ENCODE measurements around the gene MBD6. TPM values are rescaled to one million over a fixed set of nuclear protein-coding genes. Genes with fewer than 3 reads are reported as not detected.

MBD6 gene
- total RNA-seq, 1 experiment from 2014 or later = 140 TPM

GRCh38 chr12:57477710-57478681 is 44.6 kb upstream of the MBD6 start:
- Histone ChIP-seq H3K27ac (ENCODE audit: low read depth, low read length, poor library complexity, severe bottlenecking) (no peak overlapping the region), H3K27me3 (replicated peaks; ENCODE audit: insufficient read depth, low read depth, low read length, poor library complexity) (peaks cover 29% of the 10 kb centered on the region), H3K4me1 (ENCODE audit: insufficient read depth, low read length, poor library complexity, severe bottlenecking) (no peaks in the 10 kb centered on the region), H3K4me3 (ENCODE audit: low read depth, low read length, poor library complexity, severe bottlenecking) (no peak overlapping the region), H3K36me3 (ENCODE audit: insufficient read depth, low read length, poor library complexity, severe bottlenecking) (no peaks in the 10 kb centered on the region), H3K9me3 (ENCODE audit: low read depth, low read length, poor library complexity, severe bottlenecking) (no peaks in the 10 kb centered on the region)
- intact Hi-C loops (cut with micrococcal nuclease; ENCODE audit: unreplicated experiment) = no loop called here
- CTCF ChIA-PET = no interaction called here
- DNase-seq (ENCODE audit: low spot score) = no peak
- BruUV-seq (replicated peaks) = no TSS peak
- TF ChIP-seq CTCF (conservative IDR thresholded peaks at IDR 0.05; ENCODE audit: low read depth, low read length) (no peak), EZH2 (IDR thresholded peaks at IDR 0.05; ENCODE audit: borderline replicate concordance, low read depth, low read length, poor library complexity, severe bottlenecking) (no peak)
- POLR2A ChIA-PET (ENCODE audit: low non-redundant PET) = no interaction called here

DNA sequence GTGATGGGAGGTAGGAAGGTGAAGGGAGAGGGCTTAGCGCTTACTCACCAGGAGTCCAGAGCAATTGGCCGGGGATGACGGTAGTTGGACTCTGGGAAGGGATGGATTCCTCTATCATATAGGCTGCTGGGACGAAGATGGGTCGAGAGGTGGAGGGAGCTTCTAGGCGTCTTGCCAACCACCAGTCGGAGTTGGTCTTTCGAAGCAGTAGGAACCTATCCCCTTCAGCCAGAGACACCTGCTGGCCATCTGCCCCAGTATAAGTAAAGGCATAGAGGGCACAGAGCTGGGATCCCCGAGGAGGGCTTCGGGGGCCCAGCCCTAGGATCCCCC is 43.6 kb upstream of the MBD6 start:
- H3K9me3 ChIP-seq (ENCODE audit: low read depth, low read length, poor library complexity, severe bottlenecking) = no peaks in the 10 kb centered on the region

DNA sequence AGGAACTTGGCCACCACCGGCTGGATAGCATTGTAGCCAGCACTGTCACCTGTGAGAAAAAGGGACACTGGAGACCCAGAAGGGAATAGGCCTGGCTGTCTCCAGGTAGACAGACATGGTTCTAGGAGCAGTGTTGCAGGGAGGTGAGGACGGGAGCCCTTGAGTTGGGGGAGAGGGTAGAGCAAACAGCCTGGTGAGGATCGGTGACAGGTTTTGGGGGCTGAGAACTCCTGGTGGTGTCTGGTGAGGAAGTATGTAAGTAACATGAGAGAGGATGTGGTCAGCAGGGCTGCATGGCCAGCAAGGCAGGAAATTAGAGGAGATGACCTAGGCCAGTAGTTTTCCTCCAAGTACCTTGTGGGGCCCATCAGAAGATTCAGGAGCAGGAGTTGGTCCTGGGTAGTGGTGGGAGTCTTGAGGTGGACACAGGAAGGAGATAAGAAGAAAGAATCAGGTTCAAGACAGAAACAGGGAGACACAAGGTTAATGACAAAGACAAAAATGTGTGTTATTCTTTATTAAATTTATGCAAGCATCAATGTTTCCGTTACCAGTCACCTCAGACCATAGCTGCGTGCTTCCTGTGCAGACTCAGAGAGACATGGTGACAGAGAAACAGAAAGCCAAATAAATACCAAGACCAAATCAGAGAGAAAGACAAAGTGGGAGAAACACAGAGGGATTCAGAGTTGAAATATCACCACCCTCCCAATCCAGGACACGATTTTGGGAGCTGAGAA is 43.1 kb upstream of the MBD6 start, which contains the start of gene ARHGAP9:
Gene ARHGAP9 (minus strand): TSS at position 491 of the 740 bp plus-strand sequence. CDS start 460 bp downstream, at position 31.
- H3K9me3 ChIP-seq (ENCODE audit: low read depth, low read length, poor library complexity, severe bottlenecking) = no peaks in the 10 kb centered on the region
- H3K4me3 ChIP-seq (ENCODE audit: low read depth, low read length, poor library complexity, severe bottlenecking) = no peak within 1 kb of the TSS
- ChIA-PET CTCF (interaction anchor here (0.8 kb wide), 1 partner anchor 21 kb away, joined by 3 read pairs; no protein-coding TSS in a partner anchor), POLR2A (ENCODE audit: low non-redundant PET) (no interaction called here)
- no peaks in the 10 kb centered on the region for H3K36me3 ChIP-seq (ENCODE audit: insufficient read depth, low read length, poor library complexity, severe bottlenecking)
- TF ChIP-seq EZH2 (IDR thresholded peaks at IDR 0.05; ENCODE audit: borderline replicate concordance, low read depth, low read length, poor library complexity, severe bottlenecking) (no peak), CTCF (conservative IDR thresholded peaks at IDR 0.05; ENCODE audit: low read depth, low read length) (no peak)
- H3K4me1 ChIP-seq (ENCODE audit: insufficient read depth, low read length, poor library complexity, severe bottlenecking) = no peaks in the 10 kb centered on the region
- no peak within 1 kb of the TSS for H3K27ac ChIP-seq (ENCODE audit: low read depth, low read length, poor library complexity, severe bottlenecking)
- BruUV-seq (replicated peaks) = no TSS peak
- peaks cover 20% of the 10 kb centered on the region for H3K27me3 ChIP-seq (replicated peaks; ENCODE audit: insufficient read depth, low read depth, low read length, poor library complexity)
- intact Hi-C loops (cut with micrococcal nuclease; ENCODE audit: unreplicated experiment) = no loop called here
- no peak for DNase-seq (ENCODE audit: low spot score)

More for the DNA sequence above, 43.6 kb upstream of the MBD6 start:
- Histone ChIP-seq H3K27me3 (replicated peaks; ENCODE audit: insufficient read depth, low read depth, low read length, poor library complexity) (peaks cover 26% of the 10 kb centered on the region), H3K36me3 (ENCODE audit: insufficient read depth, low read length, poor library complexity, severe bottlenecking) (no peaks in the 10 kb centered on the region), H3K27ac (ENCODE audit: low read depth, low read length, poor library complexity, severe bottlenecking) (no peak overlapping the region), H3K4me3 (ENCODE audit: low read depth, low read length, poor library complexity, severe bottlenecking) (no peak overlapping the region), H3K4me1 (ENCODE audit: insufficient read depth, low read length, poor library complexity, severe bottlenecking) (no peaks in the 10 kb centered on the region)
- POLR2A ChIA-PET (ENCODE audit: low non-redundant PET) = no interaction called here
- TF ChIP-seq CTCF (conservative IDR thresholded peaks at IDR 0.05; ENCODE audit: low read depth, low read length) (no peak), EZH2 (IDR thresholded peaks at IDR 0.05; ENCODE audit: borderline replicate concordance, low read depth, low read length, poor library complexity, severe bottlenecking) (no peak)
- no TSS peak for BruUV-seq (replicated peaks)
- CTCF ChIA-PET = no interaction called here
- intact Hi-C loops (cut with micrococcal nuclease; ENCODE audit: unreplicated experiment) = no loop called here
- DNase-seq (ENCODE audit: low spot score) = no peak

Measured in A673 (cell line).